GM23338 (cell line): ENCODE data around the gene TTC39A. TPM values are rescaled to one million over a fixed set of nuclear protein-coding genes. Genes with fewer than 3 reads are reported as not detected.

Source experiments
- ATAC-seq: fragments of 200-7000 bp; cut with Tn5 transposase; 3 replicates; pipeline ENCODE4 v1.9.1; 2020
- DNase-seq: peaks from one replicate; pipeline ENCODE4 v3.0.0-alpha.2; 2015; ENCODE audit warnings: low spot score
- H2AFZ ChIP-seq: fragments of 200-600 bp; sonication (generic); 2 replicates; pipeline ENCODE4 v1.8.0; 2016; ENCODE audit warnings: antibody characterized with exemption, mild to moderate bottlenecking, moderate library complexity
- H3F3A ChIP-seq: fragments of 200-600 bp; sonication (generic); replicated peaks from 2 replicates; pipeline ENCODE4 v1.8.0; 2017; ENCODE audit warnings: antibody characterized with exemption, mixed run types, low read depth
- H3K27ac ChIP-seq: fragments of 200-600 bp; sonication (generic); 2 replicates; pipeline ENCODE4 v1.6.1; 2016; ENCODE audit warnings: low read depth
- H3K27me3 ChIP-seq: fragments of 200-600 bp; sonication (generic); 2 replicates; pipeline ENCODE4 v1.8.0; 2016; ENCODE audit warnings: mild to moderate bottlenecking, mixed run types, moderate library complexity; ENCODE audit not compliant: insufficient read depth
- H3K36me3 ChIP-seq: fragments of 200-600 bp; sonication (generic); 2 replicates; pipeline ENCODE4 v1.8.0; 2016; ENCODE audit warnings: mild to moderate bottlenecking; ENCODE audit not compliant: insufficient read depth
- H3K4me1 ChIP-seq: fragments of 200-600 bp; sonication (generic); 2 replicates; pipeline ENCODE4 v1.8.0; 2016; ENCODE audit warnings: mild to moderate bottlenecking, moderate library complexity; ENCODE audit not compliant: insufficient read depth
- H3K4me2 ChIP-seq: fragments of 200-600 bp; sonication (generic); 2 replicates; pipeline ENCODE4 v1.7.1; 2017; ENCODE audit warnings: mixed run types
- H3K4me3 ChIP-seq: fragments of 200-600 bp; sonication (generic); 2 replicates; pipeline ENCODE4 v1.6.1; 2016; ENCODE audit warnings: mixed run types
- H3K79me2 ChIP-seq: fragments of 200-600 bp; sonication (generic); replicated peaks from 2 replicates; pipeline ENCODE4 v1.8.0; 2017; ENCODE audit warnings: mild to moderate bottlenecking; ENCODE audit not compliant: insufficient read depth
- H3K9me2 ChIP-seq: fragments of 200-600 bp; sonication (generic); 2 replicates; pipeline ENCODE4 v1.8.0; 2017; ENCODE audit not compliant: insufficient read depth
- H4K20me1 ChIP-seq: fragments of 200-600 bp; sonication (generic); replicated peaks from 2 replicates; pipeline ENCODE4 v1.8.0; 2017; ENCODE audit warnings: mild to moderate bottlenecking; ENCODE audit not compliant: insufficient read depth
- H3K27ac Mint-ChIP-seq: 2 replicates; pipeline ENCODE4 v1.8.0; 2020; ENCODE audit warnings: inconsistent platforms, mild to moderate bottlenecking, moderate library complexity, mixed read lengths
- H3K27me3 Mint-ChIP-seq: 3 replicates; pipeline ENCODE4 v1.8.0; 2022; ENCODE audit warnings: low read depth, mild to moderate bottlenecking, moderate library complexity, mixed read lengths, inconsistent platforms; ENCODE audit not compliant: insufficient read depth, poor library complexity
- H3K36me3 Mint-ChIP-seq: 3 replicates; pipeline ENCODE4 v1.8.0; 2021; ENCODE audit warnings: low read depth, mild to moderate bottlenecking, inconsistent platforms, moderate library complexity, mixed read lengths
- H3K4me1 Mint-ChIP-seq: 3 replicates; pipeline ENCODE4 v1.8.0; 2020; ENCODE audit warnings: mild to moderate bottlenecking, inconsistent platforms, mixed read lengths
- H3K4me3 Mint-ChIP-seq: 3 replicates; pipeline ENCODE4 v1.8.0; 2021; ENCODE audit warnings: moderate library complexity, mild to moderate bottlenecking, inconsistent platforms, mixed read lengths
- H3K9me3 Mint-ChIP-seq: 3 replicates; pipeline ENCODE4 v1.8.0; 2020; ENCODE audit warnings: moderate library complexity, mild to moderate bottlenecking, inconsistent platforms, mixed read lengths
- CREB1 ChIP-seq: fragments of 250-450 bp; sonication (Bioruptor Pico); IDR thresholded peaks from 2 replicates; pipeline ENCODE4 v1.5.0; 2020; ENCODE audit warnings: low read depth, mild to moderate bottlenecking, moderate library complexity
- CTCF ChIP-seq, 2 experiments: fragments of 200-600 bp in 1 of 2; sonication (generic) in 1 of 2; conservative IDR thresholded peaks; 2 replicates each; pipeline versions ENCODE4 v1.5.1 to v1.6.1; 2016 to 2017; ENCODE audit warnings: antibody characterized with exemption in 2 of 2, low read depth in 2 of 2, mild to moderate bottlenecking in 2 of 2, moderate library complexity in 1 of 2
- ETS1 ChIP-seq: IDR thresholded peaks from 2 replicates; pipeline ENCODE4 v1.6.1; 2016; ENCODE audit warnings: antibody characterized with exemption
- EZH2 ChIP-seq: fragments of 200-600 bp; sonication (generic); IDR thresholded peaks from one replicate; pipeline ENCODE4 v1.8.0; 2017; ENCODE audit warnings: antibody characterized with exemption, mild to moderate bottlenecking, low read depth; ENCODE audit not compliant: unreplicated experiment
- NANOG ChIP-seq: IDR thresholded peaks from 2 replicates; pipeline ENCODE4 v1.6.1; 2016; ENCODE audit warnings: antibody characterized with exemption, borderline replicate concordance
- POLR2AphosphoS5 ChIP-seq: IDR thresholded peaks from 2 replicates; pipeline ENCODE4 v1.6.1; 2016; ENCODE audit warnings: antibody characterized with exemption, low read depth
- REST ChIP-seq: IDR thresholded peaks from one replicate; pipeline ENCODE4 v1.6.1; 2018; ENCODE audit warnings: antibody characterized with exemption; ENCODE audit not compliant: unreplicated experiment
- ZNF114 ChIP-seq: fragments of 250-450 bp; sonication (Bioruptor Pico); IDR thresholded peaks from 2 replicates; pipeline ENCODE4 v1.5.0; 2020; ENCODE audit warnings: mild to moderate bottlenecking, moderate library complexity
- ZNF331 ChIP-seq: fragments of 250-450 bp; sonication (Bioruptor Pico); IDR thresholded peaks from 2 replicates; pipeline ENCODE4 v1.5.0; 2020; ENCODE audit warnings: low read depth, mild to moderate bottlenecking, moderate library complexity
- ZNF462 ChIP-seq: fragments of 250-450 bp; sonication (Bioruptor Pico); IDR thresholded peaks from 2 replicates; pipeline ENCODE4 v1.5.0; 2020; ENCODE audit warnings: mild to moderate bottlenecking, moderate library complexity
- polyA plus RNA-seq: library from polyadenylated mRNA; unstranded; fragments of >200 nt; fragmentation: Nextera tagmentation; extraction: Ambion mirVana; gene quantifications from 2 replicates; pipeline ENCODE4 v1.2.1, GENCODE V29; 2016
- total RNA-seq: library from RNA; depleted of rRNA; stranded (reverse); fragments of >200 nt; shearing (Covaris generic); gene quantifications from 2 replicates; pipeline ENCODE4 v1.2.3, GENCODE V29; 2014

The TTC39A gene
- total and polyA plus RNA-seq, 2 experiments from 2014 or later = 2.3 to 7.1 TPM

- H2AFZ ChIP-seq = no peak overlapping the region
- Mint-ChIP-seq H3K27me3 (peaks cover 8% of the 10 kb centered on the region), H3K9me3 (no peaks in the 10 kb centered on the region), H3K4me3 (no peak overlapping the region), H3K4me1 (peaks cover 5% of the 10 kb centered on the region; the same call in 2 of the 3 replicates), H3K27ac (no peak overlapping the region), H3K36me3 (no peaks in the 10 kb centered on the region)
- DNase-seq (no peak), ATAC-seq (no peak)
- no peaks in the 10 kb centered on the region for H3F3A ChIP-seq
- no peak overlapping the region for H3K4me2 ChIP-seq
- no peaks in the 10 kb centered on the region for H3K9me2 ChIP-seq
- H3K27ac ChIP-seq = no peak overlapping the region
- no peaks in the 10 kb centered on the region; the same call in 1 of the 2 replicates for H4K20me1 ChIP-seq
- no peaks in the 10 kb centered on the region for H3K27me3 ChIP-seq
- H3K79me2 ChIP-seq = no peaks in the 10 kb centered on the region
- 0 out of 2 replicates have a peak, but pooled peaks cover 3% of the 10 kb centered on the region for H3K4me1 ChIP-seq
- TF ChIP-seq EZH2 (no peak), ETS1 (no peak), CREB1 (CRISPR knock-in tag) (no peak), CTCF (conservative IDR thresholded peaks at IDR 0.05; ENCODE audit: low read depth in 2 of 2) (no peak), NANOG (no peak), ZNF331 (CRISPR knock-in tag) (no peak), ZNF114 (CRISPR knock-in tag) (no peak), ZNF462 (no peak), REST (no peak), POLR2AphosphoS5 (no peak)
- H3K4me3 ChIP-seq = no peak overlapping the region
- no peaks in the 10 kb centered on the region for H3K36me3 ChIP-seq
Measured at GRCh38 chr1:51288578-51288977, 41.8 kb downstream of the TTC39A start.
